ENCODE measurements around the gene ENOX1. TPM values are rescaled to one million over a fixed set of nuclear protein-coding genes. Genes with fewer than 3 reads are reported as not detected.

The ENOX1 gene
- total RNA-seq, 2 experiments from 2014 or later = not detected

GRCh38 chr13:43273362-43273761, 513.4 kb downstream of the ENOX1 start:
- ATAC-seq (ENCODE audit: low read depth) (no peak), DNase-seq (no peak)
- H3K27me3 Mint-ChIP-seq = peaks cover 8% of the 10 kb centered on the region
- POLR2A ChIA-PET = no interaction called here
- no peak overlapping the region for H3K4me3 Mint-ChIP-seq
- no peaks in the 10 kb centered on the region for H3K4me1 Mint-ChIP-seq
- no peak overlapping the region for H3K27ac Mint-ChIP-seq
- H3K9me3 Mint-ChIP-seq = no peaks in the 10 kb centered on the region
- no peaks in the 10 kb centered on the region for H3K36me3 Mint-ChIP-seq

GRCh38 chr13:43272851-43273250, 513.9 kb downstream of the ENOX1 start:
- POLR2A ChIA-PET = no interaction called here
- Mint-ChIP-seq H3K4me1 (no peaks in the 10 kb centered on the region), H3K27me3 (peaks cover 9% of the 10 kb centered on the region), H3K4me3 (no peak overlapping the region), H3K27ac (no peak overlapping the region), H3K9me3 (no peaks in the 10 kb centered on the region), H3K36me3 (no peaks in the 10 kb centered on the region)
- no peak for DNase-seq
- ATAC-seq (ENCODE audit: low read depth) = no peak

GRCh38 chr13:43271152-43271551, 515.6 kb downstream of the ENOX1 start:
- no peak overlapping the region for H3K27ac Mint-ChIP-seq
- no peak overlapping the region for H3K4me3 Mint-ChIP-seq
- DNase-seq = no peak
- no peak for ATAC-seq (ENCODE audit: low read depth)
- POLR2A ChIA-PET = no interaction called here
- no peaks in the 10 kb centered on the region for H3K9me3 Mint-ChIP-seq
- H3K27me3 Mint-ChIP-seq = peaks cover 14% of the 10 kb centered on the region
- no peaks in the 10 kb centered on the region for H3K36me3 Mint-ChIP-seq
- H3K4me1 Mint-ChIP-seq = no peaks in the 10 kb centered on the region

- H3K4me3 Mint-ChIP-seq = no peak overlapping the region
- DNase-seq (no peak), ATAC-seq (ENCODE audit: low read depth) (no peak)
- H3K4me1 Mint-ChIP-seq = no peaks in the 10 kb centered on the region
- no peaks in the 10 kb centered on the region for H3K9me3 Mint-ChIP-seq
- POLR2A ChIA-PET = no interaction called here
- no peak overlapping the region for H3K27ac Mint-ChIP-seq
- peaks cover 11% of the 10 kb centered on the region for H3K27me3 Mint-ChIP-seq
- no peaks in the 10 kb centered on the region for H3K36me3 Mint-ChIP-seq
These were observed 516.5 kb downstream of the ENOX1 start for GRCh38 chr13:43270130-43270830.

- DNase-seq (no peak), ATAC-seq (ENCODE audit: low read depth) (no peak)
- no peaks in the 10 kb centered on the region for H3K36me3 Mint-ChIP-seq
- H3K9me3 Mint-ChIP-seq = no peaks in the 10 kb centered on the region
- no peaks in the 10 kb centered on the region for H3K4me1 Mint-ChIP-seq
- H3K27ac Mint-ChIP-seq = no peak overlapping the region
- POLR2A ChIA-PET = no interaction called here
- H3K4me3 Mint-ChIP-seq = no peak overlapping the region
- peaks cover 11% of the 10 kb centered on the region for H3K27me3 Mint-ChIP-seq
These were observed 517.7 kb downstream of the ENOX1 start for GRCh38 chr13:43269037-43269481.

- H3K27me3 Mint-ChIP-seq = peaks cover 11% of the 10 kb centered on the region
- no peaks in the 10 kb centered on the region for H3K9me3 Mint-ChIP-seq
- ATAC-seq (ENCODE audit: low read depth) (no peak), DNase-seq (no peak)
- H3K4me1 Mint-ChIP-seq = no peaks in the 10 kb centered on the region
- H3K27ac Mint-ChIP-seq = no peak overlapping the region
- H3K36me3 Mint-ChIP-seq = no peaks in the 10 kb centered on the region
- POLR2A ChIA-PET = no interaction called here
- no peak overlapping the region for H3K4me3 Mint-ChIP-seq
These were observed 518.1 kb downstream of the ENOX1 start for GRCh38 chr13:43268632-43269031.

GRCh38 chr13:43267916-43268315, 518.9 kb downstream of the ENOX1 start:
- POLR2A ChIA-PET = no interaction called here
- H3K4me1 Mint-ChIP-seq = no peaks in the 10 kb centered on the region
- DNase-seq (no peak), ATAC-seq (ENCODE audit: low read depth) (no peak)
- no peak overlapping the region for H3K27ac Mint-ChIP-seq
- no peaks in the 10 kb centered on the region for H3K36me3 Mint-ChIP-seq
- H3K27me3 Mint-ChIP-seq = peaks cover 11% of the 10 kb centered on the region
- H3K9me3 Mint-ChIP-seq = no peaks in the 10 kb centered on the region
- no peak overlapping the region for H3K4me3 Mint-ChIP-seq

- H3K9me3 Mint-ChIP-seq = no peaks in the 10 kb centered on the region
- no peaks in the 10 kb centered on the region for H3K4me1 Mint-ChIP-seq
- no peak overlapping the region for H3K27ac Mint-ChIP-seq
- no peak overlapping the region for H3K4me3 Mint-ChIP-seq
- no peak for DNase-seq
- peaks cover 11% of the 10 kb centered on the region for H3K27me3 Mint-ChIP-seq
- ATAC-seq (ENCODE audit: low read depth) = no peak
- H3K36me3 Mint-ChIP-seq = no peaks in the 10 kb centered on the region
- POLR2A ChIA-PET = no interaction called here
These were observed 519.7 kb downstream of the ENOX1 start for GRCh38 chr13:43266936-43267615.

- Mint-ChIP-seq H3K27me3 (peaks cover 6% of the 10 kb centered on the region), H3K27ac (no peak overlapping the region), H3K9me3 (peaks cover 2% of the 10 kb centered on the region), H3K4me3 (no peak overlapping the region), H3K4me1 (no peaks in the 10 kb centered on the region), H3K36me3 (no peaks in the 10 kb centered on the region)
- ATAC-seq (ENCODE audit: low read depth) = no peak
- DNase-seq = no peak
- POLR2A ChIA-PET = no interaction called here
These were observed 521.7 kb downstream of the ENOX1 start for GRCh38 chr13:43265028-43265427.

- POLR2A ChIA-PET = no interaction called here
- no peak overlapping the region for H3K4me3 Mint-ChIP-seq
These were observed 522.3 kb downstream of the ENOX1 start for GRCh38 chr13:43264458-43264857.

GRCh38 chr13:43263047-43263446, 523.7 kb downstream of the ENOX1 start:
- DNase-seq (no peak), ATAC-seq (ENCODE audit: low read depth) (no peak)
- Mint-ChIP-seq H3K4me3 (no peak overlapping the region), H3K27me3 (peaks cover 8% of the 10 kb centered on the region), H3K4me1 (no peaks in the 10 kb centered on the region), H3K9me3 (peaks cover 2% of the 10 kb centered on the region), H3K27ac (no peak overlapping the region), H3K36me3 (no peaks in the 10 kb centered on the region)
- POLR2A ChIA-PET = no interaction called here

More at GRCh38 chr13:43264458-43264857, 522.3 kb downstream of the ENOX1 start:
- H3K9me3 Mint-ChIP-seq = peaks cover 2% of the 10 kb centered on the region
- no peak for DNase-seq
- no peak overlapping the region for H3K27ac Mint-ChIP-seq
- no peaks in the 10 kb centered on the region for H3K4me1 Mint-ChIP-seq
- H3K27me3 Mint-ChIP-seq = peaks cover 6% of the 10 kb centered on the region
- ATAC-seq (ENCODE audit: low read depth) = no peak
- H3K36me3 Mint-ChIP-seq = no peaks in the 10 kb centered on the region

GRCh38 chr13:43260999-43261398, 525.8 kb downstream of the ENOX1 start:
- H3K36me3 Mint-ChIP-seq = no peaks in the 10 kb centered on the region
- H3K27ac Mint-ChIP-seq = no peak overlapping the region
- no peak for DNase-seq
- no peak overlapping the region for H3K4me3 Mint-ChIP-seq
- POLR2A ChIA-PET = no interaction called here
- no peaks in the 10 kb centered on the region for H3K4me1 Mint-ChIP-seq
- peaks cover 2% of the 10 kb centered on the region for H3K27me3 Mint-ChIP-seq
- ATAC-seq (ENCODE audit: low read depth) = no peak
- H3K9me3 Mint-ChIP-seq = peaks cover 2% of the 10 kb centered on the region

GRCh38 chr13:43258771-43259170, 528.0 kb downstream of the ENOX1 start:
- POLR2A ChIA-PET = no interaction called here
- peaks cover 2% of the 10 kb centered on the region for H3K9me3 Mint-ChIP-seq
- peaks cover 2% of the 10 kb centered on the region for H3K27me3 Mint-ChIP-seq
- no peak for ATAC-seq (ENCODE audit: low read depth)
- no peak overlapping the region for H3K27ac Mint-ChIP-seq
- no peak overlapping the region for H3K4me3 Mint-ChIP-seq
- DNase-seq = no peak
- H3K36me3 Mint-ChIP-seq = no peaks in the 10 kb centered on the region
- H3K4me1 Mint-ChIP-seq = no peaks in the 10 kb centered on the region

GRCh38 chr13:43257765-43258164, 529.0 kb downstream of the ENOX1 start:
- no peak for DNase-seq
- H3K4me1 Mint-ChIP-seq = no peaks in the 10 kb centered on the region
- H3K27me3 Mint-ChIP-seq = peaks cover 6% of the 10 kb centered on the region
- H3K27ac Mint-ChIP-seq = no peak overlapping the region
- H3K36me3 Mint-ChIP-seq = no peaks in the 10 kb centered on the region
- no peak overlapping the region for H3K4me3 Mint-ChIP-seq
- H3K9me3 Mint-ChIP-seq = peaks cover 2% of the 10 kb centered on the region
- ATAC-seq (ENCODE audit: low read depth) = no peak
- POLR2A ChIA-PET = no interaction called here
